SKM-1 (cell line): ENCODE data around the gene MRTFB.

ENCODE experiments used
- DNase-seq: peaks from one replicate; lab custom pipeline; 2025; ENCODE audit not compliant: unreplicated experiment; lab: John Stamatoyannopoulos, UW

MRTFB gene

GRCh38 chr16:14129502-14129901 lies 58.4 kb downstream of the MRTFB start:
- no peak for DNase-seq

DNA sequence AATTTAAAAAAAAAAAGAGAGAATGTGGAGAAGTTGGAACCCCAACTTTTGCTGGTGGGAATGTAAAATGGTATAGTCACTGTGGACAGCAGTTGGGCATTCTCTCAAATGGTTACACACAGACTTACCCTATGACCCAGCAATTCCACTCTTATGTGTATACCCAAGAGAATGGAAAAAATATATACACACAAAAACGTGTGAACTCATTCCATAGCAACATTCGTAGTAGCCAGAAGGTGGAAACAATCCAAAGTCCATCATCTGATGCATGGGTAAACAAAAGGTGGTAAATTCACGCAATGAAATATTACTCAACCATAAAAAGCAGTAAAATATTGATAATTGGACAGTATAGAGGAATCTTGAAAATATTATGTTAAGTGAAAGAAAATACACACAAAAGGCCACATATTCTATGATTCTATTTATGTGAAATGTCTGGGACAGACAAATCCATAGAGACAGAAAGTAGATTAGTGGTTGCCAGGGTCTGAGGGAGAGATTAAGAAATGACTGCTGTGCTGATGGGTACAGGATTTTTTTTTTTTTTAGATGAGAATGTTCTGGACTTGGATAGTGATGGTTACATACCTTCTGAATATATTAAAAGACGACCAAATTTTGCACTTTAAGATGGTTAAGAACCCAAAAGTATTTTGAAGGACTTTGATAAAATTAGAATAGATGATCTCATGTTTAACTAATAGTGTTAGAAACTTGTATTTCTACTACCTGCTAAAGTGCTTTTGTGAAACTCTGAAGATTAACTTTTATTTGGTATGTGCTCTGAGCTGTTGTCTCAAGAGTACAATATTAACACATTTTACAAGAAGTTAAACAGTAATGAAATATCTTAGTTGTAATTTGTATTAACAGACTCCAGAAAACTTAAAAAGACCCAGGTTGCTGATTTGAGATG lies 60.9 kb downstream of the MRTFB start:
- DNase-seq: no peak

- DNase-seq: no peak
Measured at GRCh38 chr16:14132696-14133048, 61.6 kb downstream of the MRTFB start.

GRCh38 chr16:14133907-14134306 lies 62.8 kb downstream of the MRTFB start:
- DNase-seq: no peak

DNA sequence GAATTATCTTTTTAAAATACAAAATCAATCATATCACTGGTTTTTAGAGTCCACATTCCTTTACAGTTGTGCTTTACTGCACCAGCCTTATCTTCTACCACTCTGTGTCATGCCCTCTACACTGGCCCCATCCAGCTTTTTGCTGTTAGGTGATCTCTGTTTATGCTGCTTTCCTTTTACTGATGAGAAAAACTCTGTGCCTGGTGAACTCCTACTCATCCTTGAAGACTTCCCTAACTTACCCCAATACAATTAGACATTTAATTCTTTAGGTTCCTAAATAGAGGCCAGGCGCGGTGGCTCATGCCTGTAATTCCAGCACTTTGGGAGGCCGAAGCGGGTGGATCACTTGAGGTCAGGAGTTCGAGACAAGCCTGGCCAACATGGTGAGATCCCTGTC lies 64.6 kb downstream of the MRTFB start:
- no peak for DNase-seq

GRCh38 chr16:14139872-14140271 lies 68.8 kb downstream of the MRTFB start:
- DNase-seq: no peak

DNA sequence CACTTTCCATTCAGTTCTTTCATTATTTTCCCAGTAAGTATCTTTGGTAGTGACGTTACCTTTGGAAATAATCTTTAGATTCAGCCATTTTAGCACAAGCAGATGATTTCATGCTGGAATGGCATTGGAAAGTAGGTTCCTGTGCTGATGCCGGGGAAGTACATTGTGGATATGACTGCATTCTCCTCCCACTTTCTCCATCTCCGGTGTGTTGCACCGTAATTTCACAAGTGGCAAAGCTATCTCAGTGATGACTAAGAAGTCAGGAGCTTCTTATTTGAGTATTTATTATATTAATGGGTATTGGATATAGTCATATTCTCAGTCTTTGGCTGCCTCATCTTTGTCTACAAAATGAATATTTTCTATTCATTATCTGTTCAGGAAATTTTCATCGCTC lies 69.8 kb downstream of the MRTFB start:
- no peak for DNase-seq

GRCh38 chr16:14146445-14146844 lies 75.3 kb downstream of the MRTFB start:
- DNase-seq: no peak

- DNase-seq: no peak
Measured at GRCh38 chr16:14148016-14148415, 76.9 kb downstream of the MRTFB start.

DNA sequence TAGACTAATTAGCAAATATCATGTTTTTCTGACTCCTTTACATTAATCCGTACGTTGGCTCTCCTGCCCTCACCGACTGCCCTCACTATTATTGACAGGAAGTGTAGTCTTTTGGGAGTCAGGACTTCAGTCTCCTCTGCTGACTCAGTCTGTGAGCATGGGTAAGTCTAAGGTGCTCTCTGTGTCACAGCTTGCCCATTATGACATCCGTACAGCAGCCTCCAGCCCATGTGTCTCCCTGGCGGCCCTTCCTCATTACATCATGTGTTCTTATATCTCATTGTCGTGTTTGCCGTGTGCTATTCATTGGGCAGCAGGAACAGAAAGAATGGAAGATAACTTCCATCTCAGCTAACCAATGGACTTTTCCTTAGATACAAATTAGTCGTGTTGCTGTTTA lies 77.5 kb downstream of the MRTFB start:
- no peak for DNase-seq

GRCh38 chr16:14150796-14151195 lies 79.7 kb downstream of the MRTFB start:
- no peak for DNase-seq

DNA sequence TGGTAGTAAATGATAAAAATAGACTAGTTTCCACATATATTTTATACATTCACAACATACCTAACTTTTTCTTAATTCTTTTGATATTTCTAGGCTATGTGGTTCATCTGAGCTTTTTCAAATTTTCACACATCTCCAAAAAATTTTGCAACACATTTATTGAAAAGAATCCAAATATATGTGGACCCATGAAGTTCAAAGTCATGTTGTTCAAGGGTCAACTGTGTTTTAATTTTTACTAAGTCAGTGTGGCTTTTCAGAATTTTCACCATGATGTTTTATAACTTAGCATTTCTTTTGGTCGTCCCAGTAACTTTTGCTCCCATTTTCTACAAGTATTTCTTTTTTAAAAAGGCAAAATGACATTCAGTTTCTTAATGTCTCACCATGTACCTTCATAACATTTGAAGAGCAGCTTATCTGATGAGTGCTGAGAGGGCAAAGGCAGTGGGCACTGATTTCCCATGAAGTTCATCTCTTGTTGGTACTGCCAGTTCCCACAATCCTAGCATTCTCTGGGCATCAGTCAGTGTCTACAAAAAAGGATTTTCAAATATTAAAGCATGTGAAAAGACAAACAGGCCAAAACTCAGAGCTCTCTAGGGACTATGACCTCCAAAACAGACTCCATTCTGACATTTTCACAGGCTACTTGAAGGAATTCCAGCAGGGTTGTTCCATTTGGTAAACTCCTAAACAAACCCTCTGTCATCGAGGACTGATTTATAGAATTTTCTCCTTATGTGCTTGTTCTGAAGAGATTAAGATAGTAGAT lies 80.3 kb downstream of the MRTFB start:
- no peak for DNase-seq

DNA sequence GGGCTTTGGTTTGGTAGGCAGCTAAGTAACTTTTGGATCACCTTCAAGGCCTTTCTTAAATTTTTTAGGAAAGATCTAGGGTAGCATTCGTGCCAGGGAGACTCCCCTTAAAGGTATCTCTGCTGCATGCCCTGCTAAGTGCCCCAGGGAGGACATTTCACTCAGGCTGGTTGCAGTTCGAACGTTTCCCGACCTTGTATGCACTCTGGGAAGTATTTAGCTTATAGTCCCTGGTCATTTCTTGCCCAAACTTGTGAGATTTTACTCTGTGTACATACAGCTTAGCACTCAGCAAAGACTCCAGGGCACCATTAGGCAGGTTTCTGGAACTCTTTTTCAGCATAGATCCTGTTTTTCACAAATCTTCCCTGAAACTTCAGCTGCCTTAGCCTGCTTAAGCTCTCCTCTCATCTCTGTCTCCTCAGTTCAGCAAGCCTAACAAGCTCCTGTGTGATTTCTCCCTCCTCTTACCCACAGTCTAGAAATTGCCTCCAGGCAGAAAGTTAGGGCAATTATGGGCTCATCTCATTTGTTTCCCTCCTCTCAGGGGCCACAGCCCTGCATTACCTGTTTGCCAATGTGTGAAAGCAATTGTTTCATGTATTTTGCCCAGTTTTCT lies 84.6 kb downstream of the MRTFB start:
- no peak for DNase-seq

DNA sequence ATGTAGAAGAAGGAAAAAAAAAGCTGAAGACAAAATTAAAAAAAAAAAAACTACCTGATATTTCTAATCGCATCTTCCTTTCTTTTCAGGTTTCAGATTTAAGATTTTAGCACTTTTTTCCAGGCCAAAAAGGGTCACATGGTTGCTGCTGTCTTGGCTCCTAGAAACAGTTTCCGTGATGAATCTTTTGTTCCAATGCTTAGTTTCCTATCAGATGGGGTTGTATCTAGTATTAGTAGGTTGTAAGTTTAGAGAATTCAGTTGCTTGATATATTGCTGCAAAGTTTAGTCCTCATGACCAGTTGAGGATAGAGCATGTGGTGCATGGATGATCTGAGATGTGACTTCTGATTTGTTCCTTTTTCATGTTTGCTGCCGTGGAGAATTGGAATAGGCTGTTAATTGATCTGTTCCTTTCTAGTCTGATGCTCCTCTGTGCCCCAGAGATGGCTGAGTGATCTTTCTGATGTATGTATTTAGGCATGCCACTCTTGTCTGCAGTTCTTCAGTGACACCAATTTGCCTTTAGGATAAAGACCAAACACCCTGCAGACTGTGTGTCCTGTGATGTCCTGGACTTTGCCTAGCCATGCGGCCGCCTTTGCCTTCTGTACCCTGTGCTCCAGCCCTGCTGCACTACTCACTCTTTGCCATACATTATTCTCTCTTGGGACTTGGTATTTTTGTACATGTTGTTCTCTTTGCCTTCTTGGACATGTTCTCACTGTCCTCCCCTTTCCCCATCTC lies 94.0 kb downstream of the MRTFB start:
- no peak for DNase-seq

GRCh38 chr16:14168146-14168545 lies 97.0 kb downstream of the MRTFB start:
- no peak for DNase-seq

- DNase-seq: no peak
Measured at GRCh38 chr16:14172200-14172809, 101.2 kb downstream of the MRTFB start.

DNA sequence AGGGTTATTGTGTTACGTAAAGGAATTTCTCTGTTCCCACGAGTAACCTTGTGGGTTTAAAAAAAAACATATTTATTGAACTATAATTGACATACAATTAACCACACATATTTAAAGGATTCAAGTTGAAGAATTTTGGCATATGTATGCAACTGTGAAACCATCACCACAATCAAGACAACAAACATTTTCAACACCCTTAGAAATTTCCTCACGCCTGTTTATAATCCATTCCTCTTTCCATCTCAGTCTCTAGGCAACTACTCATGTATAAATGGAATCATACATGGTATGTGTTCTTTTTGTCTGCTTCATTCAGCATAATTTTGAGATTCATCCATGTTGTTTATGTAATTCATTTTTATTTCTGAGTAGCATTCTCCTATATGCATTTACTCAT lies 104.0 kb downstream of the MRTFB start:
- no peak for DNase-seq

GRCh38 chr16:14177704-14178103 lies 106.6 kb downstream of the MRTFB start:
- no peak for DNase-seq

DNA sequence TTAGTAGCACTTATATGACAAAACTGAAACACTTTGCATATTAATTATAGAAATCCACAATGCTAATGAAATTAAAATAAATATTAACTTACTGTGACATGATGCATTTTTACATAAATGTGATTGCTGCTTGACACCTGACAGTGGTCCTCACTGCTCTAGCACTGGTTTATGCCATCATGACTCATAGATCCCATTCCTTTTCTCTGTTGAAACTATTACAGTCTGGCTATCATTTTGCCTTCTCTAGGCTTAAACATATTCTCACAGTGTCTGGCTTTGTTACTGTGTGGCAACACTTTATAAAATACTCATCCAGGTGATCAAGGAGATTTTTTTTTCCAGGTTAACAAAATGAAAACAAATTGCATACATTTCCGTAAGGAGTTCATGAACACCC lies 108.0 kb downstream of the MRTFB start:
- DNase-seq: no peak

- DNase-seq: no peak
Measured at GRCh38 chr16:14180481-14180944, 109.4 kb downstream of the MRTFB start.
